NB4 (cell line): ENCODE data around the gene VASN.
"Not testable (repeated sequence)": the region's sequence is repeated elsewhere in the genome, so short reads cannot be mapped to it uniquely, and the experiment has no call there.

Source experiments
- DNase-seq: peaks from one replicate; pipeline ENCODE4 v3.0.0; 2010; ENCODE audit warnings: low read depth
- H3K4me3 ChIP-seq: one replicate; pipeline ENCODE4 v1.5.1; 2011; ENCODE audit warnings: mild to moderate bottlenecking, low read depth, low read length, moderate library complexity
- CTCF ChIP-seq: IDR thresholded peaks from one replicate; pipeline ENCODE4 v1.5.1; 2012; ENCODE audit warnings: low read depth, low read length
- MAX ChIP-seq: IDR thresholded peaks from 2 replicates; pipeline ENCODE4 v1.6.1; 2011; ENCODE audit warnings: low read depth, low read length
- MYC ChIP-seq: IDR thresholded peaks from 2 replicates; pipeline ENCODE4 v1.6.1; 2011; ENCODE audit warnings: low read depth, low read length
- POLR2A ChIP-seq: IDR thresholded peaks from 2 replicates; pipeline ENCODE4 v1.6.1; 2011; ENCODE audit warnings: mild to moderate bottlenecking; ENCODE audit not compliant: insufficient read length; ENCODE audit errors: extremely low read depth

The VASN gene

GRCh38 chr16:4392382-4393239, 21.0 kb downstream of the VASN start:
- DNase-seq, result no peak
- no peak overlapping the region for H3K4me3 ChIP-seq
- TF ChIP-seq POLR2A (no peak), MAX (no peak), MYC (no peak)

- H3K4me3 ChIP-seq, result no peak overlapping the region
- no peak for TF ChIP-seq CTCF
- TF ChIP-seq MYC, result no peak
- no peak for TF ChIP-seq POLR2A
- no peak for TF ChIP-seq MAX
- no peak for DNase-seq
These were observed 21.6 kb downstream of the VASN start for GRCh38 chr16:4393240-4393600.

- not testable (repeated sequence) for H3K4me3 ChIP-seq, DNase-seq
These were observed 22.2 kb downstream of the VASN start for GRCh38 chr16:4393850-4394249.

- TF ChIP-seq CTCF (no peak), MAX (no peak), MYC (no peak)
- no peak overlapping the region for H3K4me3 ChIP-seq
- DNase-seq, result no peak
These were observed 23.5 kb downstream of the VASN start for GRCh38 chr16:4395055-4395726.

- no peak for TF ChIP-seq MAX
- no peak for TF ChIP-seq MYC
- TF ChIP-seq POLR2A, result no peak
- no peak for TF ChIP-seq CTCF
- no peak overlapping the region for H3K4me3 ChIP-seq
- no peak for DNase-seq
These were observed 27.5 kb downstream of the VASN start for GRCh38 chr16:4399001-4399730.

- no peak overlapping the region for H3K4me3 ChIP-seq
- DNase-seq, result no peak
- TF ChIP-seq MYC, result no peak
- no peak for TF ChIP-seq MAX
- TF ChIP-seq CTCF, result no peak
- no peak for TF ChIP-seq POLR2A
These were observed 29.4 kb downstream of the VASN start for GRCh38 chr16:4401094-4401501.
